NT2/D1 (cell line): Measurements from ENCODE around the gene RMC1.

Experiments
- SUZ12 ChIP-seq: IDR thresholded peaks from 2 replicates; pipeline ENCODE4 v1.6.1; 2011; ENCODE audit not compliant: insufficient read length, insufficient read depth; ENCODE audit errors: extremely low read depth
- YY1 ChIP-seq: IDR thresholded peaks from 2 replicates; pipeline ENCODE4 v1.6.1; 2011; ENCODE audit not compliant: insufficient read length, insufficient read depth
- ZNF274 ChIP-seq: IDR thresholded peaks from 2 replicates; pipeline ENCODE4 v1.6.1; 2011; ENCODE audit warnings: mild to moderate bottlenecking, low read depth, low read length

- TF ChIP-seq ZNF274 (no peak), YY1 (no peak), SUZ12 (no peak)
These were observed 44.5 kb downstream of the RMC1 start for GRCh38 chr18:23547846-23548245.
